Femur (tissue), 1 donor: ENCODE results near the gene PNMA8B.

ENCODE experiments used
- DNase-seq: peaks from one replicate; pipeline ENCODE4 v3.0.0-alpha.2; 2017

Gene PNMA8B

DNA sequence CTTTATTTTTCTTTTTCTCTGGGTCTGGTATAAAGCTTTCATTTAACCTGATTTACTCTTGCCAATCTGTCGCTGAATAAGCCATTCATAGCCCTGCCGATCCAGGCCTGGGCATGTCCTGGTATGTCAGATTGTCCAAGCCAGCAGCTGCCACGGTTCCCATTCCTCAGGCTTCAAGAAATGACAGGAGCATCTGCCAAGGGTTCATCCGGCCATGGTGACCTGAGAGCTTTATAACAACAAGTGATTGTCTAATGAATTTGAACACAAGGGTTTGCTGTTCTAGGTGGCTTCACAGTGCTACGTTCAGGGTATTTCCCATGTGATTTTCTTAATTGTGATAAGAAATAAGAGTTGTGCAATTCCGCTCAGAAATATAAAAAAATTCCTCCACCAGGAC lies 44.3 kb downstream of the PNMA8B start:
- DNase-seq: peak; percentile 78

DNA sequence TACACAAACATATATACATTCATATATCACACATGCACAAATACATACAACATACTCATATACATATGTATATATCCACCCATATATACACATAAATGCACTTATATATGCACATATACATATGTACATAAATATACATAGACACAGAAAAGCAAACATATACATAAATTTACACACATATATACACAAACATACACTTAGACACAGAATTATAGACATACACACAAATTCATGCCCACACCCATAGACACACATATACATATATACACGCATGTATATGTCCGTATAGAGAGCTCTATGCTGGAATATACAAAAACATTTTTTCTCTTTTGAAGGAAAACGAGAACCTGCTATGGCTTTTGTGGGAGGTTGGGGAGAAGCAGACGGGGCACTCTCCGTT lies 44.9 kb downstream of the PNMA8B start:
- DNase-seq: no peak

DNA sequence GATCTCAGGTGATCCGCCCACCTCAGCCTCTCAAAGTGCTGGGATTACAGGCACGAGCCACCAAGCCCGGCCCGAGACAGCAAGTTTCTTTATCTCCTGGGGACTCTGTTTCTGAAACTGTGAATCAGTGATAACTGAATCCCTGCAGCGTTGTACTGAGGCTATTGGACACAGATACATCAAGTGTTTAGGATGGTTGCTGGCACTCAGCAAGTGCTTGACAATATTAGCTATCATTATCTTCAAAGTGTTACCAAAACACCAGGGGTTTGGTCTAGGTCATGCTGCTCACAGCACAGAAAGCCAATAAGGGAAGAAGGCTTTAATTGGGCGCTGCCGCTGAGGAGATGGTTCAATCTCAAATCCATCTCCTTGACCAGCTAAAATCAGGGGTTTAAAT lies 46.4 kb downstream of the PNMA8B start:
- no peak for DNase-seq

DNA sequence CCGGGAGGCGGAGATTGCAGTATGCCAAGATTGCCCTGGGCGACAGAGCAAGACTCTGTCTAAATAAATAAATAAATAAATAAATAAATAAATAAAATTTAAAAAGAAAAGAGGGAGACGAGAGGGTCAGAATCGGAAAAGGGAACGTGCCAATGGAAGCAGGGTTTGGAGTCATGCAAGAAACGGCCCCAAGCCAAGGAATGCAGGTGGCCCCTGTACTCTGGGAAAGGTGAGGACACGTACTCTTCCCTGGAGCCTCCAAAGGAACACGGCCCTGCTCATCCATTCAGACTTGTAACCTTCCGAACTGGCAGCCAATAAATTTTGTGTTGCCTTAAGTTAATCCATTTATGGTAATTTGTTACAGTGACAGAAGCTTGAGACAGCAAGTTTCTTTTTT lies 47.1 kb downstream of the PNMA8B start:
- no peak for DNase-seq

DNA sequence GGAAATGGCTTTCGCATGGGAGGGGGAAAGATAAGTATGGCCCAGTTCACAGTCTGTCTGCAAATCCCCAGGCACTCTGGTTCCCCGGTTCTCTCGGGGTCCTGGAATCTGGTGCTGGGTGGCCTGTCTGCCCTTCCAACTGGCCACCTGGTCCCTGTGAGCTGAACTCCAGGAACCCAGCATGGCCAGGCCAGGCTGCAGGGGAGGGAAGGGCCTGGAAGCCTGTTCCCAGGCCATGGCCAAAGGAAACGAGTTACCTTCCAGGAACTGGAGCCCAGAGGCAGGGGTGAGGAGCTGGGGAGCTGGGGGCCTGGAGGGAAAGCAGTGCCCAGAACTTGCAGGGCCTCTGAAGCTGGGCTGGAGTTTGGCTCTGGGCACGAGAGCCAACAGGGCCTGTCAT lies 47.8 kb downstream of the PNMA8B start:
- DNase-seq: peak; percentile 69

DNA sequence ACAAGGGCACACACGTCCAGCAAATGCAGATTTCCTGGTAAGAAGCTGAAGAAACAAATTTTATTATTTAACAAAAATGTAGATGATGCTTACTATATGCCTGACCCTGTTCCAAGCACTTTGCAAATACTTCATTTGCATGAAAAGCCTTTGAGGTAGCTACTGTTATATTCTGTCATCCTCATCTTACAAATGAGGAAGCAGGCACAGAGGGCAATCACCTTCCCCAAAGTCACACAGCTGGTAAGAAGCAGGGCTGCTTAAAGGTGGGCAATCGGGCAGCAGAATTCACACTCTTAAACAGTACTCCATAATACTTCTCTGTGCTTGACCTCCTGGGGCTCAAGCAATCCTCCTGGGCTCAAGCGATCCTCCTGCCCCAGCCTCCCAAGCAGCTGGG lies 48.7 kb downstream of the PNMA8B start:
- DNase-seq: no peak

DNA sequence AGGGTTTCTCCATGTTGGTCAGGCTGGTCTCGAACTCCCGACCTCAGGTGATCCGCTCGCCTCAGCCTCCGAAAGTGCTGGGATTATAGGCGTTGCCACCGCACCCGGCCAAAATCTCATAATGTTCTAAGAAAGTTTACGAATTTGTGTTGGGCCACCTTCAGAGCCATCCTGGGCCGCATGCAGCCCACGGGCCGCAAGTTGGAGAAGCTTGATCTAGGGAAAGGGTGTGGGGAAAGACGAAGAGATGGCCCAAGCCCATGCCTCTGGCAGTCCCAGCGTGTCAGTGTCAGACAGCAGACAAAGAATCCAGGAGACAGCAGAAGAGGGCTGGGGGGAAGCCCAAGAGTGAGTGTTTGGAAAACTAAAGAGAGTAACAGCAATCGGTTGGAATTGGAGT lies 49.6 kb downstream of the PNMA8B start:
- no peak for DNase-seq

DNA sequence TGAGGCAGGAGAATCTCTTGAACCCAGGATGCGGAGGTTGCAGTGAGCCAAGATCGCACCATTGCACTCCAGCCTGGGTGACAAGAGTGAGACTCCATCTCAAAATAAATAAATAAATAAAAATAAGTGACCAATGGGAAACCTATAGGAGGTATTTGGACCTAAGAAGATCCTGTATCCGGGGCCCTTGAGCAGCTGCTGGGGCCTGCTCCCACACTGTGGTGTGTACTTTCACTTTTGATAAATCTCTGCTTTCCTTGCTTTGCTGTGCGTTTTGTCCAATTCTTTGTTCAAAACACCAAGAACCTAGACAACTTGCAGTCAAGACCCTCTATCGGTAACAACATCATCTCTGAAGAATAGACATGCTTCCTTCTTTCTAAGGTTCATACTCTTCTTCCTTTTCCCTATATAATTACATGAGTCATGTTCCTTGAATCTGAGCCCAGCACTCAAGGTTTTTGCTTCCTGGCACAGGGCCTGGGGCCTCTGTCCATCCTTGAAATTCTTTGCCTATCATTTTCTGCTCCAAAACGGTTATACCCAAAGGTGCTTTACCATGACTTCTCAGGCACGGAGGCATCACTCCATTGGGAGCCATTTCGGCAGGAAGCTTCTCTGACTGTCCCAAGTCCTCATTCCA lies 52.7 kb downstream of the PNMA8B start:
- DNase-seq: peak; percentile 73

DNA sequence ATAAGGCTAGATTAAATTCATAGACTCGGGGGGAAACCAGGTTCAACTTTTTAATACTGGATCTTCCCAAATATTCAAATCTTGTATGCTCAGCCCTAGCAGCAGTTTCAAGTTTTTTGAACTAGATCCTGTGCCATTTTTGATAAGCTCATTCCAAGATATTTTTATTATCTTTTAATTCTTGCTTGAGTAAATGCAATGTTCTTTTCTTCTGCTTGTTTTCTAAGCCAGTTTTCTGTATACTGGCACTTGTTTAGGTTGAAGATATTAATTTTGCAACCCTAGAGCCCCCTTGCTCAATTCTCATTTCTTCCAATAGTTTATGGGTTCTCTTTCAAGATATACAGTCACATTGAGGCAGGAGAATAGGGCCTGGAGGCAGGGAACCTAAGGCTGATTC lies 53.8 kb downstream of the PNMA8B start:
- no peak for DNase-seq
